ENCODE data around the gene JTB.

DNA sequence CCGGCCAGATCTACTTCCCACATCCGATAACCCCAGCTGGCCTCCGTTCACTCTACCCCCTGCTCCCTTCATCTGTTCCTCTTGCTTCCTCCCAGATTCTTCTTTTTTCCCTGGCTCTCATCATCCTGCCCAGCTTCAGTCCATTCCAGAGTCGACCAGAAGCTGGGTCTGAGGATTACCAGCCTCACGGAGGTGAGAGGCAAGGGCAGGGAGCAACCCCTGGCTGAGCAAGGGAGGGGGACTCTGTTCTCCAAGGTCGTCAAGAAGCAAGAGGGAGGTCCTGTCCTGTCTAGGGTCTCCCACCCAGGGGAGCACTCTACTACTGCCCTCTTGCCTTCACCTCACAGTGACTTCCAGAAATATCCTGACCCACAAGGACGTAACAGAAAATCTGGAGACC lies 3.9 kb downstream of the JTB start:
- TF ChIP-seq, protein P1, sequence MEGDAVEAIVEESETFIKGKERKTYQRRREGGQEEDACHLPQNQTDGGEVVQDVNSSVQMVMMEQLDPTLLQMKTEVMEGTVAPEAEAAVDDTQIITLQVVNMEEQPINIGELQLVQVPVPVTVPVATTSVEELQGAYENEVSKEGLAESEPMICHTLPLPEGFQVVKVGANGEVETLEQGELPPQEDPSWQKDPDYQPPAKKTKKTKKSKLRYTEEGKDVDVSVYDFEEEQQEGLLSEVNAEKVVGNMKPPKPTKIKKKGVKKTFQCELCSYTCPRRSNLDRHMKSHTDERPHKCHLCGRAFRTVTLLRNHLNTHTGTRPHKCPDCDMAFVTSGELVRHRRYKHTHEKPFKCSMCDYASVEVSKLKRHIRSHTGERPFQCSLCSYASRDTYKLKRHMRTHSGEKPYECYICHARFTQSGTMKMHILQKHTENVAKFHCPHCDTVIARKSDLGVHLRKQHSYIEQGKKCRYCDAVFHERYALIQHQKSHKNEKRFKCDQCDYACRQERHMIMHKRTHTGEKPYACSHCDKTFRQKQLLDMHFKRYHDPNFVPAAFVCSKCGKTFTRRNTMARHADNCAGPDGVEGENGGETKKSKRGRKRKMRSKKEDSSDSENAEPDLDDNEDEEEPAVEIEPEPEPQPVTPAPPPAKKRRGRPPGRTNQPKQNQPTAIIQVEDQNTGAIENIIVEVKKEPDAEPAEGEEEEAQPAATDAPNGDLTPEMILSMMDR (IDR thresholded peaks at IDR 0.05; ENCODE audit: low read length): no peak
- no peak for TF ChIP-seq EZH2 (IDR thresholded peaks at IDR 0.05; ENCODE audit: borderline replicate concordance, low read length)

Data from OCI-LY1 (cell line).